HL-60 (cell line): ENCODE data around the gene ALOX12B.

Source experiments
- POLR2AphosphoS5 ChIP-seq: IDR thresholded peaks from 2 replicates; pipeline ENCODE4 v1.6.1; 2012; ENCODE audit warnings: low read depth
- TF ChIP-seq, protein P1 (sequence below): IDR thresholded peaks from one replicate; pipeline ENCODE4 v1.5.1; 2011; ENCODE audit warnings: low read length, control low read depth, inconsistent platforms; ENCODE audit not compliant: insufficient read depth

DNA sequence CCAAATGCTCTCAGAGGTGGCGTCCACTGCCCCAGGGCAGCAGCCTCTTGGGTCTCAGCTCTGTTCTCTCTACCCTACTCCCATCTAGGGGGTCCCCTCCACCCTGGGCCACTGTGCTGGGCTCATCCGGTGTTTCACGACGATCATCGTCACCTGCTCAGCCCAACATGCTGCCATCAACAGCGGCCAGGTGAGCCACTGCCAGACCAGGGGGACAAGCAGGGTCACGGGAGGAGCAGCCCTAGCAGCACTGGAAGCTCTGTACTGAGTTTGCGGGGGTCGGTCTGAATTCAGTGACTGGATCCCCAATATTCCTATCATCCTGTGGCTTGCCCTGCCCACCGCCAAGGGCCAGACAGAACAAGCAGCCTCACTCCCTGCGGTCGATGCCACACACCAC lies 16.0 kb downstream of the ALOX12B start:
- TF ChIP-seq, protein P1, sequence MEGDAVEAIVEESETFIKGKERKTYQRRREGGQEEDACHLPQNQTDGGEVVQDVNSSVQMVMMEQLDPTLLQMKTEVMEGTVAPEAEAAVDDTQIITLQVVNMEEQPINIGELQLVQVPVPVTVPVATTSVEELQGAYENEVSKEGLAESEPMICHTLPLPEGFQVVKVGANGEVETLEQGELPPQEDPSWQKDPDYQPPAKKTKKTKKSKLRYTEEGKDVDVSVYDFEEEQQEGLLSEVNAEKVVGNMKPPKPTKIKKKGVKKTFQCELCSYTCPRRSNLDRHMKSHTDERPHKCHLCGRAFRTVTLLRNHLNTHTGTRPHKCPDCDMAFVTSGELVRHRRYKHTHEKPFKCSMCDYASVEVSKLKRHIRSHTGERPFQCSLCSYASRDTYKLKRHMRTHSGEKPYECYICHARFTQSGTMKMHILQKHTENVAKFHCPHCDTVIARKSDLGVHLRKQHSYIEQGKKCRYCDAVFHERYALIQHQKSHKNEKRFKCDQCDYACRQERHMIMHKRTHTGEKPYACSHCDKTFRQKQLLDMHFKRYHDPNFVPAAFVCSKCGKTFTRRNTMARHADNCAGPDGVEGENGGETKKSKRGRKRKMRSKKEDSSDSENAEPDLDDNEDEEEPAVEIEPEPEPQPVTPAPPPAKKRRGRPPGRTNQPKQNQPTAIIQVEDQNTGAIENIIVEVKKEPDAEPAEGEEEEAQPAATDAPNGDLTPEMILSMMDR: no peak
- no peak for TF ChIP-seq POLR2AphosphoS5
